A673 (cell line): ENCODE data around the gene ACSS1. TPM values are rescaled to one million over a fixed set of nuclear protein-coding genes. Genes with fewer than 3 reads are reported as not detected.

Experiments used
- BruUV-seq: library from RNA; stranded (reverse); fragments of 400-500 nt; replicated peaks from 2 replicates; lab custom pipeline; 2021; lab: Mats Ljungman, UMichigan
- CTCF ChIA-PET: fragments of 300-600 bp; sonication (Branson Sonifier 250); formaldehyde crosslinking; loops from one replicate; lab custom pipeline; 2022; ENCODE audit warnings: antibody characterized with exemption; lab: Charles Lee
- POLR2A ChIA-PET: fragments of 300-600 bp; sonication (Branson Sonifier 250); formaldehyde crosslinking; loops from one replicate; lab custom pipeline; 2022; ENCODE audit warnings: antibody characterized with exemption; ENCODE audit not compliant: low non-redundant PET; lab: Charles Lee
- DNase-seq: peaks from one replicate; pipeline ENCODE4 v3.0.0-alpha.2; 2015; ENCODE audit warnings: low spot score
- H3K27ac ChIP-seq: fragments of 200-600 bp; sonication (generic); 2 replicates; pipeline ENCODE4 v1.5.1; 2016; ENCODE audit warnings: mixed run types, low read depth, mild to moderate bottlenecking, mixed read lengths, antibody characterized with exemption, low read length; ENCODE audit not compliant: poor library complexity, severe bottlenecking
- H3K27me3 ChIP-seq: fragments of 200-600 bp; sonication (generic); replicated peaks from 2 replicates; pipeline ENCODE4 v1.6.1; 2017; ENCODE audit warnings: mixed run types, low read depth, mild to moderate bottlenecking, mixed read lengths, antibody characterized with exemption, low read length; ENCODE audit not compliant: insufficient read depth, poor library complexity
- H3K36me3 ChIP-seq: fragments of 200-600 bp; sonication (generic); 2 replicates; pipeline ENCODE4 v1.6.1; 2016; ENCODE audit warnings: mixed run types, mild to moderate bottlenecking, mixed read lengths, antibody characterized with exemption, low read length; ENCODE audit not compliant: insufficient read depth, poor library complexity, severe bottlenecking
- H3K4me1 ChIP-seq: fragments of 200-600 bp; sonication (generic); 2 replicates; pipeline ENCODE4 v1.6.1; 2017; ENCODE audit warnings: mixed run types, mild to moderate bottlenecking, mixed read lengths, antibody characterized with exemption, low read length; ENCODE audit not compliant: insufficient read depth, poor library complexity, severe bottlenecking
- H3K4me3 ChIP-seq: fragments of 200-600 bp; sonication (generic); 2 replicates; pipeline ENCODE4 v1.5.1; 2016; ENCODE audit warnings: low read depth, mixed run types, mild to moderate bottlenecking, mixed read lengths, low read length; ENCODE audit not compliant: poor library complexity, severe bottlenecking
- H3K9me3 ChIP-seq: fragments of 200-600 bp; sonication (generic); 2 replicates; pipeline ENCODE4 v1.6.1; 2016; ENCODE audit warnings: mixed run types, low read depth, mild to moderate bottlenecking, mixed read lengths, antibody characterized with exemption, low read length; ENCODE audit not compliant: poor library complexity, severe bottlenecking
- CTCF ChIP-seq: fragments of 300-800, 200-600 bp; sonication (generic); conservative IDR thresholded peaks from 2 replicates; pipeline ENCODE4 v1.5.1; 2017; ENCODE audit warnings: low read depth, mild to moderate bottlenecking, antibody characterized with exemption, low read length, moderate library complexity, mixed read lengths
- EZH2 ChIP-seq: fragments of 200-600 bp; sonication (generic); IDR thresholded peaks from 2 replicates; pipeline ENCODE4 v1.6.1; 2017; ENCODE audit warnings: borderline replicate concordance, low read depth, mild to moderate bottlenecking, mixed read lengths, antibody characterized with exemption, low read length; ENCODE audit not compliant: poor library complexity, severe bottlenecking
- intact Hi-C: fragments of 100-400 bp; cut with micrococcal nuclease; formaldehyde crosslinking; loops from one replicate; pipeline ENCODE4 v1.10.0; 2022; ENCODE audit not compliant: unreplicated experiment
- total RNA-seq: library from RNA; stranded (reverse); gene quantifications from 2 replicates; pipeline ENCODE4 v1.2.3, GENCODE V29; 2021

The ACSS1 gene
- total RNA-seq, 1 experiment from 2014 or later, result 3.9 TPM

- DNase-seq, result no peak
- CTCF ChIA-PET, result no interaction called here
- intact Hi-C loops, result no loop called here
- TF ChIP-seq CTCF (no peak), EZH2 (no peak)
- Histone ChIP-seq H3K4me1 (no peaks in the 10 kb centered on the region), H3K27ac (no peak overlapping the region), H3K4me3 (no peak overlapping the region), H3K36me3 (peaks cover 17% of the 10 kb centered on the region), H3K27me3 (no peaks in the 10 kb centered on the region), H3K9me3 (no peaks in the 10 kb centered on the region)
- BruUV-seq, result no TSS peak
- POLR2A ChIA-PET, result no interaction called here
These were observed 87.2 kb downstream of the ACSS1 start for GRCh38 chr20:24970754-24971153.

DNA sequence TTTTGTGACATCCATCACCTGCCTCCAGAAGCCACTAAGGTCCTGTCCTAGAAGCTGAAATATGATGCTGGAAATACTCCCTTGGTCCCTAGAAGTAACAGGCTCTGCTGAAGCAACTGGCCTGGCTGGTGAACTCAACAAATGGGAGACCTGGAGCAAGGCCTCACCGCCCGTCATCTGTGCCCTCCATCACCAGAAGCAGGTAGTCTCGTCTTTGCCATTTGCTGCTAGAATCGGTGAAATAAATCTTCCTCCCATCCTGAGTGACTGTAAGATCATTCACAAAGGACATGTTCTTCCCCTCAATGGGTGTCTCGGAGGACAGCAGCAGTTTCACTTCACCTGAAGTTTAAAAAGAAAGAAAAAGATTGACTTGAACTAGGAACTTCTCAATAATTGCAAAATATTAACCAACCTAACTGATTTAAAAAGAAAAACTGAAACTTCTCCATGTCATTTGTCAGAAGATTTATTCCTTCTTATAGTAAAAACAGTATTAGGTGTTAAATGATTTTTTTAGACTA lies 87.8 kb downstream of the ACSS1 start:
- DNase-seq, result no peak
- TF ChIP-seq EZH2 (no peak), CTCF (no peak)
- Histone ChIP-seq H3K36me3 (peaks cover 17% of the 10 kb centered on the region), H3K4me1 (no peaks in the 10 kb centered on the region), H3K4me3 (no peak overlapping the region), H3K27me3 (no peaks in the 10 kb centered on the region), H3K9me3 (no peaks in the 10 kb centered on the region), H3K27ac (no peak overlapping the region)
- intact Hi-C loops, result no loop called here
- ChIA-PET CTCF (no interaction called here), POLR2A (no interaction called here)
- no TSS peak for BruUV-seq

GRCh38 chr20:24969186-24970029 lies 88.5 kb downstream of the ACSS1 start:
- DNase-seq, result no peak
- POLR2A ChIA-PET, result no interaction called here

More at GRCh38 chr20:24969186-24970029, 88.5 kb downstream of the ACSS1 start:
- BruUV-seq, result no TSS peak
- H3K4me3 ChIP-seq, result no peak overlapping the region
- no peaks in the 10 kb centered on the region for H3K27me3 ChIP-seq
- CTCF ChIA-PET, result no interaction called here
- H3K9me3 ChIP-seq, result no peaks in the 10 kb centered on the region
- no peaks in the 10 kb centered on the region for H3K4me1 ChIP-seq
- intact Hi-C loops, result no loop called here
- peaks cover 17% of the 10 kb centered on the region for H3K36me3 ChIP-seq
- no peak for TF ChIP-seq EZH2
- H3K27ac ChIP-seq, result no peak overlapping the region
